CD14-positive monocyte (primary cell): ENCODE results near the gene KAZALD1. TPM values are rescaled to one million over a fixed set of nuclear protein-coding genes. Genes with fewer than 3 reads are reported as not detected.

Experiments
- DNase-seq, 3 donors: peaks; one replicate each; pipeline ENCODE4 v3.0.0-alpha.2; 2011 to 2022
- H2AFZ ChIP-seq: 2 replicates; pipeline ENCODE4 v1.6.0; 2012; ENCODE audit warnings: mild to moderate bottlenecking, low read depth, low read length, inconsistent platforms; ENCODE audit not compliant: insufficient read depth, poor library complexity, severe bottlenecking
- H3K27ac ChIP-seq, 2 donors: 1 replicate in 1 of 2; 2 replicates in 1 of 2; pipeline ENCODE4 v1.5.1; 2012 to 2013; ENCODE audit warnings: low read length in 2 of 2, control low read depth in 1 of 2, inconsistent platforms in 1 of 2, low read depth in 1 of 2, mild to moderate bottlenecking in 1 of 2
- H3K27me3 ChIP-seq, 2 donors: one replicate each; pipeline versions ENCODE4 v1.6.0 to v1.6.1; 2011 to 2013; ENCODE audit warnings: low read length in 2 of 2; ENCODE audit not compliant: control insufficient read depth in 2 of 2, insufficient read depth in 2 of 2
- H3K36me3 ChIP-seq, 2 donors: replicated peaks in 1 of 2; 1 replicate in 1 of 2; 2 replicates in 1 of 2; pipeline versions ENCODE4 v1.5.1 to v1.6.1; 2012 to 2013; ENCODE audit warnings: low read length in 2 of 2, control low read depth in 1 of 2, inconsistent platforms in 1 of 2, mild to moderate bottlenecking in 1 of 2; ENCODE audit not compliant: insufficient read depth in 2 of 2, control insufficient read depth in 1 of 2
- H3K4me1 ChIP-seq, 2 donors: 1 replicate in 1 of 2; 2 replicates in 1 of 2; pipeline versions ENCODE4 v1.5.1 to v1.6.1; 2012 to 2013; ENCODE audit warnings: low read length in 2 of 2, control low read depth in 1 of 2, inconsistent platforms in 1 of 2, mild to moderate bottlenecking in 1 of 2, moderate library complexity in 1 of 2; ENCODE audit not compliant: insufficient read depth in 2 of 2, control insufficient read depth in 1 of 2
- H3K4me2 ChIP-seq: replicated peaks from 2 replicates; pipeline ENCODE3; 2012; ENCODE audit warnings: low read length, moderate library complexity, mild to moderate bottlenecking; ENCODE audit not compliant: poor library complexity, severe bottlenecking; ENCODE audit errors: extremely low read depth
- H3K4me3 ChIP-seq, 3 experiments: fragments of 200-600 bp in 1 of 3; sonication (generic) in 1 of 3; replicated peaks in 1 of 3; 1 replicate in 2 of 3; 2 replicates in 1 of 3; pipeline ENCODE4 v1.5.1; 2011 to 2013; ENCODE audit warnings: low read length in 3 of 3, mild to moderate bottlenecking in 3 of 3, control low read depth in 2 of 3, low read depth in 2 of 3, inconsistent platforms in 1 of 3, moderate library complexity in 1 of 3
- H3K79me2 ChIP-seq: 2 replicates; pipeline ENCODE4 v1.6.0; 2012; ENCODE audit warnings: mild to moderate bottlenecking, control low read depth, inconsistent platforms, low read length, moderate library complexity; ENCODE audit not compliant: insufficient read depth
- H3K9ac ChIP-seq: 2 replicates; pipeline ENCODE4 v1.6.0; 2017; ENCODE audit warnings: low read length, mild to moderate bottlenecking; ENCODE audit not compliant: insufficient read depth, poor library complexity, severe bottlenecking
- H3K9me3 ChIP-seq, 2 donors: replicated peaks in 1 of 2; 1 replicate in 1 of 2; 2 replicates in 1 of 2; pipeline versions ENCODE4 v1.5.1 to v1.6.1; 2012 to 2013; ENCODE audit warnings: low read length in 2 of 2, control low read depth in 1 of 2; ENCODE audit not compliant: control insufficient read depth in 1 of 2, insufficient read depth in 1 of 2
- H4K20me1 ChIP-seq: 2 replicates; pipeline ENCODE4 v1.6.0; 2012; ENCODE audit warnings: mild to moderate bottlenecking, low read length, control low read depth, moderate library complexity; ENCODE audit not compliant: insufficient read depth
- H3K27ac Mint-ChIP-seq, 7 donors: one replicate each; pipeline ENCODE4 v1.8.0; 2020; ENCODE audit warnings: mild to moderate bottlenecking in 7 of 7, mixed read lengths in 7 of 7, moderate library complexity in 6 of 7, inconsistent platforms in 2 of 7
- H3K27me3 Mint-ChIP-seq, 3 donors: one replicate each; pipeline ENCODE4 v1.8.0; 2021 to 2022; ENCODE audit warnings: low read depth in 3 of 3, mild to moderate bottlenecking in 3 of 3, mixed read lengths in 3 of 3, moderate library complexity in 3 of 3, inconsistent platforms in 1 of 3
- H3K36me3 Mint-ChIP-seq, 2 donors: one replicate each; pipeline ENCODE4 v1.8.0; 2020; ENCODE audit warnings: mixed read lengths in 2 of 2, inconsistent platforms in 1 of 2, mild to moderate bottlenecking in 1 of 2
- H3K4me1 Mint-ChIP-seq: one replicate; pipeline ENCODE4 v1.8.0; 2020; ENCODE audit warnings: mild to moderate bottlenecking, mixed read lengths
- H3K4me3 Mint-ChIP-seq, 2 donors: one replicate each; pipeline ENCODE4 v1.8.0; 2020; ENCODE audit warnings: mild to moderate bottlenecking in 2 of 2, mixed read lengths in 2 of 2, moderate library complexity in 1 of 2
- H3K9me3 Mint-ChIP-seq, 7 donors: one replicate each; pipeline ENCODE4 v1.8.0; 2020 to 2022; ENCODE audit warnings: mixed read lengths in 7 of 7, mild to moderate bottlenecking in 6 of 7, moderate library complexity in 6 of 7, inconsistent platforms in 2 of 7
- whole genome bisulfite sequencing: methylation state at CpG from one replicate; pipeline ENCODE4 v1.1.5; 2013; ENCODE audit warnings: missing lambda C conversion rate; ENCODE audit not compliant: insufficient coverage; 5-methylcytosine and 5-hydroxymethylcytosine counted together
- intact Hi-C, 2 donors: fragments of 100-400 bp; cut with micrococcal nuclease; formaldehyde crosslinking; loops; one replicate each; pipeline versions ENCODE4 v1.15.0 to v1.15.1; 2023
- polyA plus RNA-seq, 3 donors: library from polyadenylated mRNA; depleted of rRNA in 1 of 3; unstranded in 2 of 3; stranded (reverse) in 1 of 3; fragments of 300-500 nt in 2 of 3; fragments of >200 nt in 1 of 3; fragmentation: Illumina TruSeq in 2 of 3; gene quantifications; 1 replicate in 2 of 3; 2 replicates in 1 of 3; pipeline ENCODE4 v1.2.3, GENCODE V29; 2012 to 2021
- TF ChIP-seq, protein P1 (sequence below): fragments of 200-600 bp; IDR thresholded peaks from one replicate; pipeline ENCODE4 v1.8.0; 2022; ENCODE audit warnings: antibody characterized with exemption, mild to moderate bottlenecking

Gene KAZALD1
- polyA plus RNA-seq, 3 donors: 0.15 to 6.6 (median 0.53) TPM

DNA sequence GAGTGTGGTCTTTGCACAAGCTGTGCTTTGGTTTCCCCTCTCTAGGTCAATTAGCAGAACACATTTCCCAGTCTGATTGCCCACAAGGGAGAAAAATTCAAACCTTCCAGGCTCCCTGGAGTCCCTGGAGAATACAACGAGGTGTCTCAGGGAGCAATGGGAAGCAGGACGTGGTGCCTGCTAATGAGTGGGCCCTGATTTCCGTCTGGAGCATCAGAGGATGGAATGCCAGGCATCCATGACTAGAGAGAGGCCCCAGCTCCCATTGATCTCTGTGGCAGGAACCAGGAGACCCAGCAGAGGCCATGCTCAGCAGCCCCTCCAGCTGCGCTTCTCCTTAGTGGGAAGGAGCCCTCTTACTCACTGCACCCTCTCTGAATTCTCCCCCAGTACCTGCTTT lies 36.1 kb downstream of the KAZALD1 start:
- no peak overlapping the region for H3K27ac ChIP-seq
- WGBS: 75% methylated on average over 4 of the region's 4 CpGs
- Mint-ChIP-seq H3K4me1 (no peaks in the 10 kb centered on the region), H3K9me3 (no peaks in the 10 kb centered on the region), H3K4me3 (no peak overlapping the region), H3K27ac (no peak overlapping the region), H3K36me3 (no peaks in the 10 kb centered on the region), H3K27me3 (peaks cover 36 to 63% (median 44%) of the 10 kb centered on the region in 3 donors)
- H3K79me2 ChIP-seq: no peaks in the 10 kb centered on the region
- no peak overlapping the region for H3K4me3 ChIP-seq
- no peak overlapping the region for H3K4me2 ChIP-seq
- TF ChIP-seq, protein P1, sequence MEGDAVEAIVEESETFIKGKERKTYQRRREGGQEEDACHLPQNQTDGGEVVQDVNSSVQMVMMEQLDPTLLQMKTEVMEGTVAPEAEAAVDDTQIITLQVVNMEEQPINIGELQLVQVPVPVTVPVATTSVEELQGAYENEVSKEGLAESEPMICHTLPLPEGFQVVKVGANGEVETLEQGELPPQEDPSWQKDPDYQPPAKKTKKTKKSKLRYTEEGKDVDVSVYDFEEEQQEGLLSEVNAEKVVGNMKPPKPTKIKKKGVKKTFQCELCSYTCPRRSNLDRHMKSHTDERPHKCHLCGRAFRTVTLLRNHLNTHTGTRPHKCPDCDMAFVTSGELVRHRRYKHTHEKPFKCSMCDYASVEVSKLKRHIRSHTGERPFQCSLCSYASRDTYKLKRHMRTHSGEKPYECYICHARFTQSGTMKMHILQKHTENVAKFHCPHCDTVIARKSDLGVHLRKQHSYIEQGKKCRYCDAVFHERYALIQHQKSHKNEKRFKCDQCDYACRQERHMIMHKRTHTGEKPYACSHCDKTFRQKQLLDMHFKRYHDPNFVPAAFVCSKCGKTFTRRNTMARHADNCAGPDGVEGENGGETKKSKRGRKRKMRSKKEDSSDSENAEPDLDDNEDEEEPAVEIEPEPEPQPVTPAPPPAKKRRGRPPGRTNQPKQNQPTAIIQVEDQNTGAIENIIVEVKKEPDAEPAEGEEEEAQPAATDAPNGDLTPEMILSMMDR: no peak
- intact Hi-C loops: loop anchor here (5.0 kb wide), 1 partner anchor 44 kb away; no protein-coding TSS in a partner anchor
- H3K27me3 ChIP-seq: peaks cover 0 to 49% of the 10 kb centered on the region in 2 donors
- no peaks in the 10 kb centered on the region for H4K20me1 ChIP-seq
- no peak overlapping the region for H2AFZ ChIP-seq
- H3K9ac ChIP-seq: no peak overlapping the region
- DNase-seq: no peak
- H3K9me3 ChIP-seq: no peaks in the 10 kb centered on the region
- no peaks in the 10 kb centered on the region for H3K4me1 ChIP-seq
- no peaks in the 10 kb centered on the region for H3K36me3 ChIP-seq

DNA sequence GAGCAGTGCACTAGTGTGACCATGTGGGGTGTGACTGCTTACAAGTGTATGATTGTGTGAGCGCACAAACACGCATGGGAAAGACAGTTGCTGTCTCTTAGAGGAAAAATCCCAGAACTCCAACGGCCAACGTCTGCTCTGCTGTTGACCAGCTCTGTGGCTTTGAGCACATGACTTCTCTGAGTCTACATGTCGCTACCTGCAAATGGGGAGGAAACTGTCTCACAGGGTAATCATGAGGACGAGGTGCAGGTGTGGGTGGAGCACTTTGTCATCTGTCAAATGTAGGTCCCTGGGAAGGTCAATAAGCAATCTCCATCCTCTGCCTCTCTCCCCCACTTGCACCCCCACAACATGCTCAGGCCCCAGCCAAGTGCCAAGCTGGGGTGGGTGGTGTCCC lies 38.1 kb downstream of the KAZALD1 start:
- whole genome bisulfite sequencing: 88% methylated on average over 5 of the region's 6 CpGs
- H3K27me3 Mint-ChIP-seq: peaks cover 37 to 56% (median 41%) of the 10 kb centered on the region in 3 donors

More for the DNA sequence above, 38.1 kb downstream of the KAZALD1 start:
- Mint-ChIP-seq H3K9me3 (no peaks in the 10 kb centered on the region), H3K36me3 (no peaks in the 10 kb centered on the region), H3K4me3 (peak overlapping the region in 1 of 2 donors; percentile 37), H3K27ac (peak overlapping the region in 1 of 7 donors; percentile 25), H3K4me1 (no peaks in the 10 kb centered on the region)
- Histone ChIP-seq H3K4me3 (no peak overlapping the region), H3K36me3 (no peaks in the 10 kb centered on the region), H3K27me3 (peaks cover 2 to 39% of the 10 kb centered on the region in 2 donors), H3K4me2 (no peak overlapping the region), H3K4me1 (no peaks in the 10 kb centered on the region), H3K9ac (no peak overlapping the region), H3K9me3 (no peaks in the 10 kb centered on the region), H3K79me2 (no peaks in the 10 kb centered on the region), H3K27ac (no peak overlapping the region), H4K20me1 (no peaks in the 10 kb centered on the region), H2AFZ (no peak overlapping the region)
- DNase-seq: no peak
- intact Hi-C loops: loop anchor here (5.0 kb wide), 1 partner anchor 42 kb away; no protein-coding TSS in a partner anchor
- TF ChIP-seq, protein P1: no peak
